Amygdala (tissue), 56 donors: Measurements from ENCODE around the gene PI4KA.
"Not testable (repeated sequence)": the region's sequence is repeated elsewhere in the genome, so short reads cannot be mapped to it uniquely, and the experiment has no call there.

Experiments used
- DNase-seq, 56 donors: peaks; one replicate each; lab custom pipeline; 2025; lab: John Stamatoyannopoulos, UW

PI4KA gene

DNA sequence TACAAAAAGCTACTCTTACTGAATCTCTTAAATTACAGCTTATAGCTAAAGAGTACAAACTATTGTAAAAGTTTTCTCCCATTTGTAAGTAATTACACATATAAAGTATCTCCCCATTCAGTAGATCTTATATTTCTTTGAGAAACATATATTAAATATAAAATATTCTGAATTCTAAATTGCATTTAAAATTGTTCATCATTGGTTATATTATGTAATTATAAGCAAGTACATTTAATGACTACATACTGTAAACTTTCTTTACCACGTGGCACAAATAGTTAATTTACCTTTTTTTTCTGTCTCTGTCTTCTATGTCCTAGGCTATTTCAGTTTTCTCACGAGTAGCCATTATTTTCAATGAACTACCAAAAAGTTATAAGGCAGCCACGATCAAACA, 185.9 kb downstream of the PI4KA start:
- DNase-seq: no peak

DNA sequence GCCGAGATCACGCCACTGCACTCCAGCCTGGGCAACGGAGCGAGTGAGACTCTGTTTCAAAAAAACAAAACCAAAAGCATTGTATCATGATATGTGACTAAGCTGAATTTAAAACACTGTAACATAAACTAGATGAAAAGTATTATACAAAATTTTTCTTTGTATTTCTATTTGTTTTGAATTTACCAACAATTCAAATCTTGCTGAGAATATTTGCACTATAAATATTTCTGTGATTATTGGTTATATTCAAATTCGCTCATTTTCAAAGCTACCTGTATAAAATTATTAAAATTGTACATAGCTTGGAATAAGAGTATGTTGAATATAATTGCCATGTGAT, 186.6 kb downstream of the PI4KA start:
- DNase-seq: no peak

DNA sequence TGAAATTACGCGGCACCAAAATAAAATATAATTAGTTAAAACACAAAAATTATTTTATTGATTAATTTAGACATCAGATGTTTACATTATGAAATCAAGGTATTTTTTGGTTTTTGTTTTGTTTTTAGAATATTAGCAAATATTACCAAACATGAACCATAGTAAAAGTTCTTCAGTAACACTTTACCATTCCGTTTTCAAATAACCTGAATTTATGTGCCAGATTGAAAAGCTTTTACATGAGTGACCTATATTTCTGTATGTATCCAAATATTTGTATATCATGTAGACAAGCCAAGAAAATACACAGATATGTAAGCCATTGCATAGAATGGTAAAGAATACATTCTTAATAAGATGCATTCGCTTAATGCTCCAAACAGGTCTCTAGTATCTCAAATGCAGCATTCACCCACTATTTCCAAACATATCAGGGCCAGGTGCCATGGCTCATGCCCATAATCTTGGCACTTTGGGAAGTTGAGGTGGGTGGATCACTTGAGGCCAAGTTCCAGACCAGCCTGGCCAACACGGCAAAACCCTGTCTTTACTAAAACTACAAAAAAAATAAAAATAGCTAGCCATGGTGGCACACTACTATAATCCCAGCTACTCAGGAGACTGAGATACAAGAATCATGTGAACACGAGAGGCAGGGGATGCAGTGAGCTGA, 187.1 kb downstream of the PI4KA start:
- no peak for DNase-seq

DNA sequence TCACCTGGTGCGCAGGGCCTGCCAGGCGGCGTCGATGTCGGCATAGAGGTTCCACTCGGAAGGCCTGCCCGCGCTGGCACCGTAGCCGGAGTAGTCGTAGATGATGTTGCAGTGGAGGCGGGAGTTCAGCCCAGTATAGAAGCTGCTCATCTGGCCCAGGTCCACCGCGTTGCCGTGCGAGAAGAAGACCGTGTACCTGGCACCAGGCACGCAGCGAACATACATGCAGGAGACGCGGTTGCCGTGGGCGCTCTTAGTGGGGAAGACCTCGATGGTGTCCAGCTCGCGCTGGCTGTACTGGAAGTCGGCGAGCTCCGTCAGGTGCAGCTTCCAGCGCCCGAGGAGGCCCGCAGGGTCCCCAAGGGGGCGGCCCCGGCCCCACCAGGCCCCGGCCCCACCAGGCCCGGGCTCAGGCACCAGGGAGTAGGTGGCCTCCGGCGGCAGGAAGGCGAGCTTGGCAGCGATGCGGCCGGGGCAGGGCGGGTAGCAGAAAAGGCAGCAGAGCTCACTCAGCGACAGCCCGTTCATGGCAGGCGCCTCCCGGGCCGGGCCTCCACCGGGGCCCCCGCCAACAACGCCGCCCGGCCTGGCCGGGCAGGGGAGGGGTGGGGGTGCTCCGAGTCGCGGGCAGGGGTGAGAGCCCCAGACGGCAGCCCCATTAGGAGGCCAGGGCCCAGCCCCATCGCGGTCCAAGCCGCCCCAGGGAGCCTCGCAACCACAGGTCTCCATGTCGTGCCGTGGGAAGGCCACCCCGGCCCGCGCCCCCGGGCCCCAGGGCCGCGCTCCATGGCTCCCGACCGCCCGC, 188.0 kb downstream of the PI4KA start:
- not testable (repeated sequence) for DNase-seq

DNA sequence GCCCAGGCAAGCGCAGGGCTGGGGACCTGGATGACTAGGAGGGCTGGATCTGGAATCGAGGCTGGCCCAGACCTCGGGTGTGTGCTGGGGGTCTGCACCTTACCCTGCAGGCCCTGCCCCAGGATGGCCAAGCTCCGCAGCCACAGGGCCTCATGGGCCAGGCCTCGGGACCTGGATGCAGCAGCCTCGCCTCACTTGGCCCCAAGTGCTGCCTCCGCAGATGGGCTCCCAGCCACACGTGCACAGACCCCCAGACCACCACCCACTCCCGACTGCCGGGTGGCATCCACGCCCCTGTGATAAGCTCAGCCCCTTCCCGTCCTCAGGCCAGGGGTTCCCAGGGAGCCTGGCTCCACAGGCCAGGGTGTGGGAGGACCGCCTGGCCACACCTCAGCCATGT, 188.7 kb downstream of the PI4KA start:
- DNase-seq: not testable (repeated sequence)

DNA sequence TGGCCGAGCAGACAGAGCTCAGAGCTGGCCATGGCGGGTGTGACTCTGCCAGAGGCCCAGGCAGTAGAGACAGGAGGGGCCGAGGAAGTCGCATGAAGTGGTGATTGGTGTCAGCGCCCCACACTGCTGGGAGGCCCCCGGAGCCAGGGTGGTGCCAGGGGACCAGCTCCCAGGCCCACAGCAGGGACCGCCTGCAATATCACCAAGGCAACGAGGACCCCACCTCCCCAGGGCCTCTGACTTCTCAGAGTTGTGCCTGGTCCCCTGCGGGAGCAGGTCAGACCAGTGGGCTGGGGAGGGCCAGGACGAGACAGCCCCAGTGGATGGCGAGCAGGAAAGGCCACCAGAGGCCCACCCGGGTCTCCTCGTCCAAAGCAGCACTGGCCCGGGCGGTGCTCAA, 189.1 kb downstream of the PI4KA start:
- not testable (repeated sequence) for DNase-seq

DNA sequence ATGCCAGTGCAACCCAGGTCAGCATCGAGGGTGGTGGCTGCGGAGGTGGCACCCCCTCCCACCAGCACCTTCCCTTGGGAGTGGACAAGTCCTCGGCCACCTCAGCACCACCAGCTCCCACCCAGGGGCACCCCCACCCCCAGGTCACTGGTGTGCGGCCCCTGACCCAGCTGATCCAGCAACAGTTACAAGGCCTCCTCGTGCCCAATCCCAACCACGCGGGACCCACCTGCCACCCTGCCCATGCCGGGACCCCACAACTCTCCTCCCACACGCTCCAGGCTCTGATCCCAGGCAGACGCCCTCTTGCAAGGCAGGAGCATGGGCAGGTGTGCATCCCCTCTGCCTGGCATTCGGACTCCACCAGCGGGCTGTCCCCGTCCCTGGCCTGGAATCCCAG, 189.8 kb downstream of the PI4KA start:
- DNase-seq: not testable (repeated sequence)

DNA sequence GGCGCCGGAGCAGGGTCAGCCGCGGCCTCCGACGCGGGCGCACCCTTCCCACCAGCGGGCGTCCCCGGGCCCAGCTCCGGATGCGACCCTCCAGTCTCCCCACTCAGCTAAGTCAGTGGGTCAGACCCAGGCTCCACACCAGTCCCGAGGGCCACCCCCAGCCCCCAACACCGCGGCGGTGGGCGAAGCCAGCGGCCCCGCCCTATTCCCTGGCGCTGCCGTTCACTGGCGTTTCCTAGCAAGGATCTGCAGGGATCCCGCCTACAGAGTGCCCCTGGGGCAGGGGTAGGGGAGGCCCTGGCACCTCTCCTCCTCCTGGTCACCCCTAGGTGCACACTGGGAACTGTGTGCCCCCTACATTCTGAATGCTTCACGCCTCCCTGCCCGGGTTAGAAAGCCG, 190.4 kb downstream of the PI4KA start:
- not testable (repeated sequence) for DNase-seq

DNA sequence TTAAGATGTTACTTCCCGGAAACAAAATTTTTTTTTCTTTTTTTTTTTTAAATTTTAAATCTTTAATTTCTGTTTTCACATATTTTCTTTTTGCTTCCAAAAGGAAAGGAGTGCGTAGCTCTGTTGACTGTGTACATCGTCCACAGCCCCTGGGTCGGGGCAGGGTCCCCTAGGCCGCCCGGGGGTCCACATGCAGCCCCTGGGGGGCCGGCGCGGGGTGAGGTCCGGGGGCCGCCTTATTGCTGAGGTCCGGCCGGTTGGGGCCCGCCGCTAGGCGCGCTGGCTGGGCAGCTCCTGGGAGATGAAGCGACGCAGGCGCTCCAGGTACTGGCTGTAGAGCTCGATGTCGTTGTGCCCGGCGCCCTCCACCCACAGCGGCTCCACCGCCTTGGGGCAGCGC, 191.1 kb downstream of the PI4KA start:
- DNase-seq: not testable (repeated sequence)

DNA sequence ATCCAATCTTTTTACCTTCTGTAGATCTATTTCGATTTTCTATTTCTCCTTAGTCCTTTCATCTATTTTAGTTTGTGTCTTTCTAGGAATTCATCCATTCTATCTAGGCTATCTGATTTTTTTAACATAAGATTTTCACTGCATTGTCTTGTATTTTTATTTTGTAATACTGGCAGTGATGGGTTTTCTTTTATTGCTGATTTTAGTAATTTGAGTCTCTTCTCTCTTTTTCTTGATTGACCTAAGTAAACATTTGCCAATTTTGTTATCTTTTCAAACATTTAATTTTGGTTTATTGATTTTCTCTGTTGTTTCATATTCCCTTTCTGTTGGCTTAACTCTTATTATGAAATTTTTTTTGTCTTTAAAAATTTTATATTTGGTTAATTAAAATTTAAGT, 192.1 kb downstream of the PI4KA start:
- DNase-seq: no peak

DNA sequence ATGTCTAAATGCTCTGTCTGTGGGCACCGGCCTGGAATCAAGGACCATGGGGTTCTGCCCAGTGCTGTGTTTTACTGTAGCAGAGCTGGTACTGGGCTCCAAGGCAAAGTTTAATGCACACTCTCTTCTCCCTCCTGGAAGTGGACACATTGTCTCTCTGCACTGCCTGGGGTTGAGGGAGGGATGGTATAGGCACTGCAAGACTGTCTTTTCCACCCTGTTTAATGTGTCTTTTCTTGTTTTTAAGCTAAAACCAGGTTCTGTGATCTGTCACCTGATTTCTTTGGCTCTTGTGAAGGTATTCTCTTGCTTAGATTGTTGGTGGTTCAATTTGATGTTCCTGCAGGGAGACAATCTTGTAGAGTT, 194.0 kb downstream of the PI4KA start:
- no peak for DNase-seq

DNA sequence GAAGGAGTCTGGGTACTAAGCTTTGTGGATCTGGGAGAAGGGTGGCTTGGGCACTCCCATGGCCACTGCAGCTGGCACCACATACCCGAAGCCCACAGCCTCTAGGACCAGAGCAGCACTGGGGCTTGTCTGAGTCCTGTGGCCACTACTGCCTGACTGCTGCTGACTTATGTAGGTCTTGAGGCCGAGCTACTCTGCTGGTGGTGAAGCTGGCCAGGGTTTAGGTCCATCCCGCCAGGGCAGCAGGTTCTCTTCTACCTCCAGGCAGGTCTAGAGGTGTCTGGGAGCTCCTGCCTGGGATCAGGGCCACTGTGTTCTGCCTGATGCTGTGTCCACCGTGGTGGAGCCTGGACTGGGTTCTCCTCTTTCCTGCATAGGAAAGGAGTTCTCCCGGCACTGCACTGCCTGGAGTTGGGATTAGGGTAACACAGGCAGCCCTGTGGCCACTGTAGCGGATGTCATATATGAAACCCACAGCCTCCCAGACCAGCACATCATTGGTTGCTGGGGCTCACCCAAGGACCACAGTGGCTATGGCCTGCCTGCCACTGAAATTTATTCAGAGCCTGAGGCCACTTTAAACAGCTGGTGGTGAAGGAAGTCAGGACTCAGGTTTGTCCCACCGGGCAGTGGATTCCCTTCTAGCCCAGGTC, 194.5 kb downstream of the PI4KA start:
- no peak for DNase-seq

DNA sequence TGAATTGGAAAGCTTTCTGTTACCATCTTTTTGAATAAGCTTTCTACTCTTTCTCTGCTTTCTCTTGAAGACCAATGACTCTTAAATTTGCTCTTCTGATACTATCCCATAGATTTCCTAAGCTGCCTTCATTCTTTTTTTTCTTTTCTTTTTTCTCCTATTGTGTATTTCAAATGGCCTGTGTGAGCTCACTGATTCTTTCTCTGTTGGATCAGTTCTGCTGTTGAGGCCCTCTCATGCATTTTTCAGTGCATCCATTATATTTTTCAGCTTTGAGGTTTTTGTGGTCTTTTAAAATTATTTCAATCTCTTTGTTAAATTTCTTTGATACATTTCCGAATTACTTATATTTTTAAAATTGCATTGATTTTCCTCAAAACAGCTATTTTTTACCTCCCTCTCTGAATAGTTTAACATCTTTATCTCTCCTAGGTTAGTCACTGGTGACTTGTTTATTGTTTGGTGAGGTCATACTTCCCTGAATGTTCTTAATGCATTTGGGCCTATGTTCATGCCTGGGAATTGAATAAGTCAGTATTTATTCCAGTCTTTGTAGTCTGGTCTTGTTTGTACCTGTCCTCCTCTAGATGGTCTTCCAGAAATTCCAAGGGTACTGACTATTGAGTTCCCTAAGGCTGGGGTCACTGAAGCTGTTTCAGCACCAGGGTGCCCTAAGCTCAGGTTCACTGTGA, 195.3 kb downstream of the PI4KA start:
- no peak for DNase-seq

DNA sequence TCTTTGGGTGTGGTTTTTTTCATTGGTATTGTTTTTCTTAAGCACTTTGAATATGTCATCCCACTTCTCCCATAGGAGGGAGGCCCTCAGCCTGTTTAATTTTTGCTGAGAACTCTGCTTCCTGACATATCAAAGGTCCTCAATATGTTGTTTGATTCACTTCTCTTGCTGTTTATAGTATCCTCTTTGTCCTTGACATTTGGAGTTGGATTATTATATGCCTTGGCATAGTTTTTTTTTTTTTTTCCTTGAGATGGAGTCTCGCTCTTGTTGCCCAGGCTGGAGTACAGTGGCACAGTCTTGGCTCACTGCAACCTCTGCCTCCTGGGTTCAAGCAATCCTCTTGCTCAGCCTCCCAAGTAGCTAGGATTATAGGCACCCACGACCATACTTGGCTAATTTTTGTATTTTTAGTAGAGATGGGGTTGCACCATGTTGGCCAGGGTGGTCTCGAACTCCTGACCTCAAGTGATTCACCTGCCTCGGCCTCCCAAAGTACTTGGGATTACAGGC, 196.0 kb downstream of the PI4KA start:
- DNase-seq: not testable (repeated sequence)

DNA sequence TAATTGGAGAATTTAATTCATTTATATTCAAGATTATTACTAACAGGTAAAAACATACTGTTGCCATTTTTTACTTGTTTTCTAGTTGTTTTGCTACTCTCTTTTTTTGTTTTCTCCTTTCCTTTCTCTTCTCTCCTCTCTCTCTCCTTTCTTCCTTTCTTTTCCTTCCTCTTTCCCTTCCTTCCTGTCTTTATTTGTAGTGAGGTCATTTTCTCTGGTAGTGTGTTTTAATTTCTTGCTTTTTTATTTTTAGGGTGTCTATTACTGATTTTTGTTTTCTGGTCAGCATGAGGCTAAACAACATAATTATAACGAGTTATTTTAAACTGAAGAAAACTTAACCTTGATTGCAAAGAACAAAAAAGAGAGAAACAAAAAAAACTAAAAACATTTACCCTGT, 197.1 kb downstream of the PI4KA start:
- DNase-seq: no peak

DNA sequence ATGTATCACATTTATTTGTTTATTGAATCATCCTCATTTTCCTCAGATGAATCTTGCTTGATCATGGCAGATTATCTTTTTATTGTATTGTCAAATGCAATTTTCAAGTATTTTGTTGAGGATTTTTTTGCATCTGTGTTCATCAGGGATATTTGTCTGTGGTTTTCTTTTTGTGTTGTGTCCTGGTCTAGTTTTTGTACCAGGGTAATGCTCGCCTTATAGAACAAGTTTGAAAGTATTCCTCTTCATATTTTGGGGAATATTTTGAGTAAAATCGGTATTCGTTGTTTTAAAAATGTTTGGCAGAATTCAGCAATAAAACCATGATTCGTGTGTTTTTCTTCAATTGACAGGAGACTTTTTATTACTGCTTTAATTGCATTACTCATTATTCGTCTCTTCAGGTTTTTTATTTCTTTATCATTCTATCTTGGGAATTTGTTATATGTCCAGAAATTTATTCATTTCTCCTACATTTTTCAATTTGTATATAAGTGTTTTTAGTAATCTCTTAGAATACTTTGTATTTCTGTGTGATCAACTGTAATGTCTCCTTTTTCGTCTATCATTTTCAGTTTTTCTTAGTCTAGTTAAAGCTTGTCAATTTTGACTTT, 198.1 kb downstream of the PI4KA start:
- no peak for DNase-seq

DNA sequence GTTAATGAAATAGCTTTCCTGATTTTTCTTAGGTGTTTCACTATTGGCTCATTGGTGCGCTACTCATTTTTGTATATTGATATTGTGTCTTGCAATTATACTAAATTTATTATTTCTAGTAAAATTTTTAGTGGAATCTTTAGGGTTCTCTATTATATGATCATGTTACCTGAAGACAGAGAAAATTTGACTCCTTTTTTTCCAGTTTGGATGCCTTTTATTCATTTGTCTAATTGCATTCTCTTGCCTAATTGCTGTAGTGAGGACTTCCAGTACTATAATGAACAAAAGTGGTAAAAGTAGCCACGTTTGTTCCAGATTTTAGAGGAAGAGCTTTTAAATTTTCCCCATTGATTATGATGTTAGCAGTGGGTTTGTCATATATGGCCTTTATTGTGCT, 198.7 kb downstream of the PI4KA start:
- no peak for DNase-seq

DNA sequence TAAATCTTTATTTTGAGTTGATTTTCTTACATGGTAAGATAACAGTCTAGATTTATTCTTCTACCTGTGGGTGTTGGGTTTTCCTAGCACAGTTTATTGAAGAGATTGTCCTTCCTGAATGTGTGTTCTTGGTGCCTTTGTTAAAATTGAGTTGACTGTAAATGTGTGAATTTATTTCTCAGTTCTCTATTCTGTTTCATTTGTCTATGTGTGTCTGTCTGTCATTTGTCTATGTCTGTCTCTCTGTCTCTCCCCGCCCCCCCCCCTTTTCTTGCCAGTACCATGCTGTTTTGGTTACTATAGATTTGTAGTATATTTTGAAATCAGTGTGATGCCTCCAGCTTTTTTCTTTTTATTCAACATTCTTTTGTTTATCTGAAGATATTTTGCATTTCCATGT, 199.4 kb downstream of the PI4KA start:
- no peak for DNase-seq

DNA sequence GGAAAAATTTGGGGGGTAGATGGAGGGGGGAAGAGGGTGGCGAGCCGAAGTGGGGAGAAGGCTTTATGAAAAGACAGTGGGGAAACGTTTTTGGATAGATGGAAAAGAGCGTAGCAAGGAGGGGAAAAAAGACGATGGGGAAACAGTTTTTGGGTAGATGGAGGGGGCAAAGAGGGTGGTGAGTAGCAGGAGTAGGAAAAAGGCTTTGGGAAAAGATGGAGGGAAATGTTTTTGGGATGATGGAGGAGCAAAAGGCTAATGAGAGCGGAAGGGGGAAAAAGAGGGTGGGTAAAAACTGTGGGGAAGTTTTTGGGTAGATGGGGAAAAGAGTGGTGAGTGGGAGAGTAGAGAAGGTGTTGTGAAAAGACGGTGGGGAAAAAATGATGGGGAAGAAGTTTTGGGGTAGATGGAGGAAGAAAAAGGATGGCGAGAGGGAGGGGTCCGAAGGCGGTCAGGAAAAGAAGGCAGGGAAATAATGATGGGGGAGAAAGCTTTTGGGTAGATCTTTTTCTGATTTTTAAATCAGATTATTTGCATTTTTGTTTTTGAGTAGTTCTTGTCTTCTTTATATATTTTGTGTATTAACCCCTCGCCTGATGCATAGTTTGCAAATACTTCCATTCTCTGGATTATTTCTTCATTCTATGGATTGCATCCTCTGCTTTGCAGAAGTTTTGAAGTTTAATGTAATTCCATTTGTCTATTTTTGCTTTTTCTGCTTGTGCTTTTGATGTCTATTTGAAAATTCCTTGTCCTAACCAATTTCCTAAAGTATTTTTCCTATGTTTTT, 200.0 kb downstream of the PI4KA start:
- DNase-seq: no peak

DNA sequence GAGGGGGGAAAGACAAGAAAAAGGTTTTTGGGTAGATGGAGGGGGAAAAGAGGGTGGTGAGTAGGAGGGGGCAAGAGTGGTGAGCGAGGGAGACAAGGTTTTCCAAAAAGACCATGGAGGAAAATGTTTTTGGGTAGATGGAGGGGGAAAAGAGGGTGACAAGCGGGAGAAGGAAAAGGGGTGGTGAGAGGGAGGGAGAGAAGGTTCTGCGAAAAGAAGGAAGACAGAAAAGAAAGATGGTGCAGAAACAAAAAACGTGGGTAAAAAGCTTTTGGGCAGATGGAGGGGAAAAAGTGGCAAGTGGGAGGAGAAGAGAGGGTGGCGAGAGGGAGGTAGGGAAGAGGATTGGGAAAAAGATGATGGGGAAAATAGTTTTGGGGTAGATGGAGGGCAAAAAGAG, 200.6 kb downstream of the PI4KA start:
- no peak for DNase-seq
